ENCODE measurements around the gene RNF224.

The RNF224 gene

GRCh38 chr9:137271696-137272076 is 44.4 kb downstream of the RNF224 start:
- FAIRE-seq: no peak
- DNase-seq (ENCODE audit: low spot score): no peak

GRCh38 chr9:137272241-137273094 is 45.2 kb downstream of the RNF224 start:
- DNase-seq (ENCODE audit: low spot score): no peak

GRCh38 chr9:137273095-137273490 is 45.8 kb downstream of the RNF224 start:
- DNase-seq (ENCODE audit: low spot score) (no peak), FAIRE-seq (no peak)

More at GRCh38 chr9:137272241-137273094, 45.2 kb downstream of the RNF224 start:
- FAIRE-seq: no peak

- no peak for FAIRE-seq
- DNase-seq (ENCODE audit: low spot score): no peak
Measured at GRCh38 chr9:137273611-137274320, 46.5 kb downstream of the RNF224 start.

GRCh38 chr9:137275203-137275587 is 47.9 kb downstream of the RNF224 start:
- no peak for DNase-seq (ENCODE audit: low spot score)
- FAIRE-seq: no peak

- DNase-seq (ENCODE audit: low spot score) (no peak), FAIRE-seq (no peak)
Measured at GRCh38 chr9:137275588-137276472, 48.5 kb downstream of the RNF224 start.

- DNase-seq (ENCODE audit: low spot score): peak; percentile 80
- FAIRE-seq: no peak
Measured at GRCh38 chr9:137276473-137277328, 49.4 kb downstream of the RNF224 start.

GRCh38 chr9:137277329-137278041 is 50.2 kb downstream of the RNF224 start, which contains the start of gene TOR4A:
TSS of gene TOR4A (plus strand) at chr9:137277726. CDS start at chr9:137278690, 964 bp downstream.
- peak; percentile 91 for DNase-seq (ENCODE audit: low spot score)
- no peak for FAIRE-seq

GRCh38 chr9:137278061-137278701 is 50.9 kb downstream of the RNF224 start:
- FAIRE-seq: no peak
- no peak for DNase-seq (ENCODE audit: low spot score)

Data from urothelium cell line (cell line).